Activated CD8-positive, alpha-beta memory T cell treated with anti-CD3 and anti-CD28 coated beads, Interleukin-2, amount 50 U/mL, for 24 hours (primary cell): ENCODE measurements around the gene UBE2H.
"Not testable (repeated sequence)": the region's sequence is repeated elsewhere in the genome, so short reads cannot be mapped to it uniquely, and the experiment has no call there.

ENCODE experiments used
- DNase-seq: peaks from one replicate; pipeline ENCODE4 v3.0.0-alpha.2; 2020; ENCODE audit errors: extremely low read depth

Gene UBE2H

GRCh38 chr7:129823143-129823542 lies 129.6 kb downstream of the UBE2H start:
- DNase-seq = not testable (repeated sequence)

- no peak for DNase-seq
These were observed 131.3 kb downstream of the UBE2H start for GRCh38 chr7:129821476-129821875.

GRCh38 chr7:129816742-129817141 lies 136.0 kb downstream of the UBE2H start:
- DNase-seq = no peak

- no peak for DNase-seq
These were observed 144.9 kb downstream of the UBE2H start for GRCh38 chr7:129807863-129808262.

- DNase-seq = no peak
These were observed 147.7 kb downstream of the UBE2H start for GRCh38 chr7:129804890-129805719.

- DNase-seq = no peak
These were observed 148.5 kb downstream of the UBE2H start for GRCh38 chr7:129804111-129804889.

- no peak for DNase-seq
These were observed 149.1 kb downstream of the UBE2H start for GRCh38 chr7:129803546-129804081.

GRCh38 chr7:129801882-129802281 lies 150.9 kb downstream of the UBE2H start:
- no peak for DNase-seq

GRCh38 chr7:129800901-129801300 lies 151.9 kb downstream of the UBE2H start:
- DNase-seq = no peak

GRCh38 chr7:129799350-129799955 lies 153.3 kb downstream of the UBE2H start:
- DNase-seq = no peak

- no peak for DNase-seq
These were observed 154.0 kb downstream of the UBE2H start for GRCh38 chr7:129798616-129799349.

GRCh38 chr7:129797214-129797789 lies 155.5 kb downstream of the UBE2H start:
- no peak for DNase-seq

GRCh38 chr7:129796186-129796775 lies 156.5 kb downstream of the UBE2H start:
- no peak for DNase-seq

- not testable (repeated sequence) for DNase-seq
These were observed 158.3 kb downstream of the UBE2H start for GRCh38 chr7:129794461-129794860.

- no peak for DNase-seq
These were observed 159.1 kb downstream of the UBE2H start for GRCh38 chr7:129793506-129794310.

- no peak for DNase-seq
These were observed 160.0 kb downstream of the UBE2H start for GRCh38 chr7:129792721-129793120.

- DNase-seq = no peak
These were observed 162.6 kb downstream of the UBE2H start for GRCh38 chr7:129790136-129790535.

- DNase-seq = no peak
These were observed 163.1 kb downstream of the UBE2H start for GRCh38 chr7:129789652-129790051.

- DNase-seq = no peak
These were observed 163.8 kb downstream of the UBE2H start for GRCh38 chr7:129789000-129789399.
